ENCODE results near the gene PPM1E.

PPM1E gene

GRCh38 chr17:59003860-59004259, 248.2 kb downstream of the PPM1E start:
- Histone ChIP-seq H3K27me3 (ENCODE audit: insufficient read depth, low read length, poor library complexity, severe bottlenecking) (no peaks in the 10 kb centered on the region), H2AFZ (ENCODE audit: low read length) (no peak overlapping the region; the same call in 1 of the 2 replicates), H3K4me2 (ENCODE audit: low read depth, low read length, poor library complexity, severe bottlenecking) (peak overlapping the region; percentile 56), H3K4me1 (ENCODE audit: insufficient read depth, low read length, poor library complexity, severe bottlenecking) (peaks cover 31% of the 10 kb centered on the region), H3K4me3 (ENCODE audit: low read length, poor library complexity, severe bottlenecking) (peak overlapping the region; percentile 51), H3K79me2 (ENCODE audit: insufficient read depth, low read length) (no peaks in the 10 kb centered on the region), H3K9me2 (replicated peaks; ENCODE audit: low read depth, low read length) (no peaks in the 10 kb centered on the region), H3K36me3 (ENCODE audit: insufficient read depth, low read length) (peaks cover 30% of the 10 kb centered on the region), H3K9me3 (ENCODE audit: insufficient read depth, low read depth, low read length) (no peaks in the 10 kb centered on the region), H3K9ac (ENCODE audit: low read depth, low read length, poor library complexity, severe bottlenecking) (peak overlapping the region; percentile 47), H3F3A (ENCODE audit: low read depth) (peaks cover 3% of the 10 kb centered on the region; the same call in 1 of the 2 replicates), H4K20me1 (ENCODE audit: insufficient read depth, low read length, poor library complexity, severe bottlenecking) (no peaks in the 10 kb centered on the region)
- no peak for TF ChIP-seq EZH2phosphoT487 (IDR thresholded peaks at IDR 0.05; ENCODE audit: borderline replicate concordance)
- TF ChIP-seq, protein P1, sequence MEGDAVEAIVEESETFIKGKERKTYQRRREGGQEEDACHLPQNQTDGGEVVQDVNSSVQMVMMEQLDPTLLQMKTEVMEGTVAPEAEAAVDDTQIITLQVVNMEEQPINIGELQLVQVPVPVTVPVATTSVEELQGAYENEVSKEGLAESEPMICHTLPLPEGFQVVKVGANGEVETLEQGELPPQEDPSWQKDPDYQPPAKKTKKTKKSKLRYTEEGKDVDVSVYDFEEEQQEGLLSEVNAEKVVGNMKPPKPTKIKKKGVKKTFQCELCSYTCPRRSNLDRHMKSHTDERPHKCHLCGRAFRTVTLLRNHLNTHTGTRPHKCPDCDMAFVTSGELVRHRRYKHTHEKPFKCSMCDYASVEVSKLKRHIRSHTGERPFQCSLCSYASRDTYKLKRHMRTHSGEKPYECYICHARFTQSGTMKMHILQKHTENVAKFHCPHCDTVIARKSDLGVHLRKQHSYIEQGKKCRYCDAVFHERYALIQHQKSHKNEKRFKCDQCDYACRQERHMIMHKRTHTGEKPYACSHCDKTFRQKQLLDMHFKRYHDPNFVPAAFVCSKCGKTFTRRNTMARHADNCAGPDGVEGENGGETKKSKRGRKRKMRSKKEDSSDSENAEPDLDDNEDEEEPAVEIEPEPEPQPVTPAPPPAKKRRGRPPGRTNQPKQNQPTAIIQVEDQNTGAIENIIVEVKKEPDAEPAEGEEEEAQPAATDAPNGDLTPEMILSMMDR (conservative IDR thresholded peaks at IDR 0.05; ENCODE audit: low read length), result no peak

DNA sequence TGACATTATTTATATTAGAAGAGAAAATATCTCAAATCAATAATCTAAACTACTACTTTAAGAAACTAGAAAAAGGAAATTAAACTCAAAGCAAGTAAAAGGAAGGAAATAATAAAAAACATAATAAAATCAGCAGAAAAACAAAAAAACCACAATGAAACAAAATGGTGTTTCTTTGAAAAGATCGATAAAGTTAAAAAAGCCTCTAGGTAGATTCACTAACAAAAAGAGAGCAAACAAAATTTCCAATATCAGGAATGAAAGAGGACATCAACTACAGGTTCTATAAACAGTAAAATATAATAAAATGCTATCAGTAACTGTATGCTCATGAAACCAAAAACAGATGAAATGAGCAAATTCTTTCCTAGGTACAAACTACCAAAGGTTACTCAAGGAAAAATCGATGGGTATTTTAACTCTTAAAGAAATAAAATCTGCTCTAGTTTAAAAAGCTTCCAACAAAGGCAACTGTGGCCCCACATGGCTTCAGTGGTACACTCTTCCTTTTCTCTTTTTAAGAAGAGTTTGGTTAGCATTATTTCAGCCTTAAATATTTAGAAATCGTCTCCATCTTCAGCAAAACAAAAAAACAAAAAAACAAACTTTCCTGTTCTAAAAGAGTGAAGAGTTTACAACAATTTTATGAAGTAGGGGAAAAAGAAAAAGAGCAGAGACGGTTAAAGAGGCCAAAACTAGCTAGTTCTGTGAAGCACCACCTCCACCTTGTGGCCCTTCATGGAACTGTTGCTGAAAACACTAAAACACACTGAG, 248.9 kb downstream of the PPM1E start:
- no peaks in the 10 kb centered on the region for H3K9me3 ChIP-seq (ENCODE audit: insufficient read depth, low read depth, low read length)
- peaks cover 3% of the 10 kb centered on the region; the same call in 1 of the 2 replicates for H3F3A ChIP-seq (ENCODE audit: low read depth)
- H3K9ac ChIP-seq (ENCODE audit: low read depth, low read length, poor library complexity, severe bottlenecking), result peak overlapping the region; percentile 47
- no peaks in the 10 kb centered on the region for H4K20me1 ChIP-seq (ENCODE audit: insufficient read depth, low read length, poor library complexity, severe bottlenecking)
- no peaks in the 10 kb centered on the region for H3K9me2 ChIP-seq (replicated peaks; ENCODE audit: low read depth, low read length)
- TF ChIP-seq, protein P1 (conservative IDR thresholded peaks at IDR 0.05; ENCODE audit: low read length), result peak; percentile 99
- no peak for TF ChIP-seq EZH2phosphoT487 (IDR thresholded peaks at IDR 0.05; ENCODE audit: borderline replicate concordance)
- H2AFZ ChIP-seq (ENCODE audit: low read length), result peak overlapping the region; percentile 70; the same call in 1 of the 2 replicates
- H3K4me1 ChIP-seq (ENCODE audit: insufficient read depth, low read length, poor library complexity, severe bottlenecking), result peaks cover 31% of the 10 kb centered on the region
- peaks cover 24% of the 10 kb centered on the region for H3K36me3 ChIP-seq (ENCODE audit: insufficient read depth, low read length)
- peak overlapping the region; percentile 51 for H3K4me3 ChIP-seq (ENCODE audit: low read length, poor library complexity, severe bottlenecking)
- no peaks in the 10 kb centered on the region for H3K79me2 ChIP-seq (ENCODE audit: insufficient read depth, low read length)
- no peaks in the 10 kb centered on the region for H3K27me3 ChIP-seq (ENCODE audit: insufficient read depth, low read length, poor library complexity, severe bottlenecking)
- H3K4me2 ChIP-seq (ENCODE audit: low read depth, low read length, poor library complexity, severe bottlenecking), result peak overlapping the region; percentile 56

DNA sequence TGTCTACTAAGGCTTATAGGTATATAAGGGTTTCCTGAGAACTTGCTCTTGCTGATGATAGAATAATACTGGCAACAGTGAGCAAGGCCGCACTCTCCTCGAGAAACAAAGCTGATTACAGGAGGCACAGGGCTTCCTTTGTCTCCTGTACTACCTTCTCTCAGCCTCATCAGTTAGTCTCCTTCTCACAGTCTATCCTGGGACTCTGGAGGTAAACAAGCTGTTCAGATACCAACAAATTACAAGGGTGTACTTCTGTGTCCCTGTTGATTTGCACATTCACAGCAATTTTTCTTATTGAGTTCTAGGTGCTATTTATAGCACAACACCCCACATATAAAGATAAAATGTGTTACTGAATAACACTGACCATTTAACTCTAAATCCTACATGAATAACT, 252.3 kb downstream of the PPM1E start:
- no peaks in the 10 kb centered on the region for H3K79me2 ChIP-seq (ENCODE audit: insufficient read depth, low read length)
- H3K36me3 ChIP-seq (ENCODE audit: insufficient read depth, low read length), result peaks cover 34% of the 10 kb centered on the region; the same call in 1 of the 2 replicates
- TF ChIP-seq, protein P1 (conservative IDR thresholded peaks at IDR 0.05; ENCODE audit: low read length), result no peak
- TF ChIP-seq EZH2phosphoT487 (IDR thresholded peaks at IDR 0.05; ENCODE audit: borderline replicate concordance), result no peak

More for the DNA sequence above, 252.3 kb downstream of the PPM1E start:
- peaks cover 17% of the 10 kb centered on the region for H3K4me1 ChIP-seq (ENCODE audit: insufficient read depth, low read length, poor library complexity, severe bottlenecking)
- H3K4me3 ChIP-seq (ENCODE audit: low read length, poor library complexity, severe bottlenecking), result no peak overlapping the region
- no peaks in the 10 kb centered on the region for H3K9me3 ChIP-seq (ENCODE audit: insufficient read depth, low read depth, low read length)
- H3K27me3 ChIP-seq (ENCODE audit: insufficient read depth, low read length, poor library complexity, severe bottlenecking), result no peaks in the 10 kb centered on the region
- no peak overlapping the region for H2AFZ ChIP-seq (ENCODE audit: low read length)
- H4K20me1 ChIP-seq (ENCODE audit: insufficient read depth, low read length, poor library complexity, severe bottlenecking), result no peaks in the 10 kb centered on the region
- no peak overlapping the region for H3K4me2 ChIP-seq (ENCODE audit: low read depth, low read length, poor library complexity, severe bottlenecking)
- H3F3A ChIP-seq (ENCODE audit: low read depth), result no peaks in the 10 kb centered on the region
- H3K9me2 ChIP-seq (replicated peaks; ENCODE audit: low read depth, low read length), result no peaks in the 10 kb centered on the region
- H3K9ac ChIP-seq (ENCODE audit: low read depth, low read length, poor library complexity, severe bottlenecking), result no peak overlapping the region

Data from Loucy (cell line).